ENCODE data around the gene INPP5E.
A peak's percentile ranks its signal among the peaks of the same experiment; 100 is the strongest.
"Not testable (repeated sequence)": the region's sequence is repeated elsewhere in the genome, so short reads cannot be mapped to it uniquely, and the experiment has no call there.

The INPP5E gene

DNA sequence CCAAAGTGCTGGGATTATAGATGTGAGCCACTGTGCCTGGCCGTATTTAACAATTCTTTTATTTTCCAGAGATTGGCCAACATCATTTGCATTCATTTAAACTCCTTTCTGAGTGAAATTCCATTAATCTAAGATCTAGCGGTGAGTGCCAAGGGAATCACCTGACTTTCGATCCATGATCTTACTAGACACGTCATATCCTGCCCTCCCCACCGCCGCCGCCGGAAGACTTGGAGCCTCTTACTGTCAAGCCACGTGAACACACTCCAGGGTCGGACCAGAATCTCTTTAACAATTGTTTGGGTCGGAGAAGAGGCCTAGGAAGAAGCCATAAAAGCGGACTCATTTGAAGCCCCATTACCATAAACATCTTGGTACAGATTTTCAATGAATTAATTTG is 12.9 kb downstream of the INPP5E start:
- DNase-seq (ENCODE audit: low spot score) = no peak

DNA sequence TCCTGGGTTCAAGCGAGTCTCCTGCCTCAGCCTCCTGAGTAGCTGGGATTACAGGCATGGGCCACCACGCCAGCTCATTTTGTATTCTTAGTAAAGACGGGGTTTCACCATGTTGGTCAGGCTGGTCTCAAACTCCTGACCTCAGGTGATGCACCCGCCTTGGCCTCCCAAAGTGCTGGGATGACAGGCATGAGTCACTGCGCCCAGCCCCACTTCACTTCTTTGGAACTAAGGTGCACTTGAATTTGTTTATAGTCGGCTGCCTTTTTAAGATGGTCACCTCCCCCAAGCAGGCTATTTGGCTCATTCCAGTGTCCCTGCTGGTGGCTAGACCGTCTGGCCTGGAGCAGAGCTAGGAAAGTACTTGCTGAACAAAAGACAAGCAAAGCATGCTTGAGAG is 14.3 kb downstream of the INPP5E start:
- DNase-seq (ENCODE audit: low spot score) = not testable (repeated sequence)

DNA sequence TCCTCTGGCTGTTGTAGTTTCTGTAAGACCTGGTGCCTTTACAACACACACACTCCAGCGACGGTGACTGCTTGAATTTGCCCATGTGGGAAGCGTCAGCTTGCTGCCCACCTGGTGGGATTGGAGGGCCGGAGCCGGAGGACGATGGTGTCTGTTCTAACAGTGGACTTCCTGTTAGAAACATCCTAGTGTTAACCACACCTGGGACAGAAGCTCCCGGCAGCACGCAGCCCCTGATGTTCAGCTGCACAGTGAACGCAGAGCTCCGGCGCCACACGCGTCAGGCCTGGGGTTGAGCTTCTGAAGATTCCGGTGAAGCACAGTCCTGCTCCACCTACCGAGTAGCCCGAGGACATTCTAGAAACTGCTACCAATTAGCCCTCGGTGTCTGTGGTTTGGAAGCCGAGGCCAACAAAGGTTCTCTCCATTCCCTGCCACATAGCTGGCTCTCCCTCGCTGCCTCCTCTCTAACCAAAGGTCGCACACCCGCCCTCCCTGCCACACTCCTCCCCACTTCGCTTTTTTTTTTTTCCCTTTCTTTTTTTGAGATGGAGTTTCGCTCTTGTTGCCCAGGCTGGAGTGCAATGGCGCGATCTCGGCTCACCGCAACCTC is 14.8 kb downstream of the INPP5E start:
- DNase-seq (ENCODE audit: low spot score) = no peak

DNA sequence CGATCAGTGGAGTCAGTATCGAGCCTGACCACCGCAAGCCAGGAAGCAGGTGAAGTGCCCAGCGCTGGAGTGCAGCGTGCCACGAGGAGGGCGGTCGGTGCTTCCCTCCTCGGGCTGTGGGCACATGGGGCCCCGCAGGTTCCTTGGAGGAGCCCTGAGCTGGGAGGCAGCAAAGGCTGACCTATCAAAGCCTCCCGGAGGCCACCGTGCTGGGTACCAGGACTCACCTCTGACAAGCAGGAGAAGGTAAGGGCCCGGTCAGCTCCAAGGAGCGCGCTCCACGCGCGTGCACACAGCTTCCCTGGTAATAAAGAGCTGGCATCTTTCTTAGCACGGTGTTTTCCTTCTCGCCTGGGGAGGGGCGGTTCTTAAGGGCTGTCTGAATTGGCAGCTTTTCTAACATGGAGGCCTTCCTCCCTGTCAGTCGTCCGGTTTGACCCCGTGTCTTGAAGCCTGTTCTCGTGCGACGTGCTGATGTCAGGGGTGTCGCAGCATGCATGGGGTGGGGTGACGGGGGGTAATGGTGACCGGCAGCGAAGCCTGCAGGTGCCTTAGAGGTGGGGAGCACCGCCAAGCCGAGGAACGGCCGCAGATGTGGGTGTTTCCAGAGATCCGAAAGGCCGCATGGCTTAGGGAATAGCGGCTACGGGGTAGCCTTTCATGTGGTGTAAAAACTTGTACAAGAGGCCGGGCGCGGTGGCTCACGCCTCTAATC is 16.1 kb downstream of the INPP5E start:
- no peak for DNase-seq (ENCODE audit: low spot score)

DNA sequence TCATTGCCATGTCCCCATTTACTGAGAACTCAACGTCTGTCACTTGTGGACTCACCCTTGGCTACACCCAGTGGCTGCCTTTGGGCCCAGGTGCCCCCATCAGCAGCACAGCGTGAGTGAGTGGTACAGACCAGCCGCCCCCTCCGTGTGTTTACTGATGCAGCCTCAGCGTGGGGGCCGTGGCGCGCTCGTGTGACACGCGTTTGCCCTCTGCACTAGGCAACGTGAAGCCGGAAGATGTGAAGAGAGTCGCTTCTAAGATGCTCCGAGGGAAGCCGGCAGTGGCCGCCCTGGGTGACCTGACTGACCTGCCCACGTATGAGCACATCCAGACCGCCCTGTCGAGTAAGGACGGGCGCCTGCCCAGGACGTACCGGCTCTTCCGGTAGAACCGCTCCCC is 16.8 kb downstream of the INPP5E start:
- DNase-seq (ENCODE audit: low spot score) = no peak

DNA sequence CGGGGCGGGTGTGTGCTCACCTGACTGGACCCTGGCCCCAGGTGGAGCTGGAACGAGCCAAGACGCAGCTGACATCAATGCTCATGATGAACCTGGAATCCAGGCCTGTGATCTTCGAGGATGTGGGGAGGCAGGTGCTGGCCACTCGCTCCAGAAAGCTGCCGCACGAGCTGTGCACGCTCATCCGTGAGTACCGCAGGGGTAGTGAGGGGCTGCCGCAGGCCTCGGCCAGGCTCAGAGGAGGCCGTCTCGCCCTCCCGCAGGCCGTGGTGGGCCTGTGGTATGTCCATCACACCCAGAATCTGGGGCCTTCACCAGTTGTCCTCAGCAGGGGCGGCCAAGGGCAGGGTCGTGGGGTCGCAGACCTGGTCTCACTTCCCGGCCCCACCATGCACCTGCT is 17.9 kb downstream of the INPP5E start:
- no peak for DNase-seq (ENCODE audit: low spot score)

DNA sequence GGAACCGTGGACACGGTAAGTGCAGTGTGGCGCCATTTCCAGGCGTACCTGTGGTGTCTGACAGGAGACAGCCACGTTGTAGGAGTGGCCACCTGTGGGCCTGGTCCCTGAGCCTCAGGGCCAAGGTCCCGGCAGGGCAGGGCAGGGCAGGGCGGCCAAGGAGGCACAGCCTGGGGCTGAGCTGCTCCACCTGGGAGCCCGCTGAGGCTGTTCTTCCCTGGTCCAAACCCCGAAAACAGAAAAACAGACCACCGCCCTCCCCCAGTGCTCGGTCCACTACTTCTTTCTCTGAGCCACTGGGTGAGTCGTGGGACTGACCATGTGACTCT is 20.6 kb downstream of the INPP5E start:
- no peak for DNase-seq (ENCODE audit: low spot score)

DNA sequence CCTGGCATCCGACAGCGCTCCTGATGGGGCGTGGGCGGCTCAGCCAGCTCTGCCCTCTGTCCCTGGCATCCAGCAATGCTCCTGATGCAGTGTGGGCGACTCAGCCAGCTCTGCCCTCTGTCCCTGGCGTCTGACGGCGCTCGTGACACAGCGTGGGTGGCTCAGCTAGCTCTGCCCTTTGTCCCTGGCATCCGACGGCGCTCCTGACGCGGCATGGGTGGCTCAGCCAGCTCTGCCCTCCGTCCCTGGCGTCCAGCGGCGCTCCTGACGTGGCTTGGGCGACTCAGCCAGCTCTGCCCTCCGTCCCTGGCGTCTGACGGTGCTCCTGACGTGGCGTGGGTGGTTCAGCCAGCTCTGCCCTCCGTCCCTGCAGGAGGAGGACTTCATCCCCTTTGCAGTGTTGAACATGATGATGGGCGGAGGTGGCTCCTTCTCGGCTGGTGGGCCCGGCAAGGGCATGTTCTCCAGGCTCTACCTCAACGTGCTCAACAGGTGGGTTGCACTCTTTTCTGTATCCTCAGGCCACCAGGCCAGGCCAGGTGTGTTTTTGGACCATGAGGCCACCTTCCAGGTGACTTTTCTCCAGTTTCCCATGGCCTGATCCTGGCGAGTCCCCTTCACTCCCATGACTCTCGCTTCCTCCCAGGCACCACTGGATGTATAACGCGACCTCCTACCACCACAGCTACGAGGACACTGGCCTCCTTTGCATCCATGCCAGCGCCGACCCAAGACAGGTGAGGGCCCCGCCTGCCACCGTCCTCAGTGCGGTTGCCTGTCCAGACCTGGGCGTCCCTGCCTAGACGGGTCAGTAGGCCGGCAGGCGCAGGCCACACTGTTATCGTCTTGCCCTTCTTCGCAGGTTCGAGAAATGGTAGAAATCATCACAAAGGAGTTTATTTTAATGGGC is 21.2 kb downstream of the INPP5E start:
- no peak for DNase-seq (ENCODE audit: low spot score)

DNA sequence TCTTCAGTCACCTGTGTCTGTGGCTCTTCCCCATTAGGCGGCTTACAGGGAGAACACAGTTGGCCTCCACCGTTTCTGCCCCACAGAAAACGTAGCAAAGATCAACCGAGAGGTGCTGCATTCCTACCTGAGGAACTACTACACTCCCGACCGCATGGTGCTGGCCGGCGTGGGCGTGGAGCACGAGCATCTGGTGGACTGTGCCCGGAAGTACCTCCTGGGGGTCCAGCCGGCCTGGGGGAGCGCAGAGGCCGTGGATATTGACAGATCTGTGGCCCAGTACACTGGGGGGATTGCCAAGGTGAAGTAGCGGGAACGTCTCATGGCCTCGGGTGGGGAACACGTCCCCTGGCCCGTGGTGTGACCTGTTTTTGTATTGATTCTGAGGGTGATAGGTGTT is 22.7 kb downstream of the INPP5E start:
- no peak for DNase-seq (ENCODE audit: low spot score)

DNA sequence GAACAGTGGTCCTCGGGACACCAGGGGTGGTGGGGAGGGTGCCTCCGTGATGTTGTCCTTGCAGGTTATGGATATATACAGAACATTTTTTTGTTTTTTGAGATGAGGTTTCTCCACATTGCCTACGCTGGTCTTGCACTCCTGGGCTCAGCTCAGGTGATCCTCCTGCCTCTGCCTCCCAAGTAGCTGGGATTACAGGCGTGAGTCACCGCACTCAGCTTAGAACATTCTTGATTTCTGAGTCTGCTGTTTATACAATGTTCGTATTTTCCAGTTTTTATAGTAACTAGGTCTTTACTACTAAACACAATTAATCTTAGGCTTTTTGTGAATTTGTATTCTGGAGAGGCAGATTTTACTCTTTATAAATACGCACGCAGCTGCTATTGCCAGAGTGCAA is 23.2 kb downstream of the INPP5E start:
- DNase-seq (ENCODE audit: low spot score) = no peak

DNA sequence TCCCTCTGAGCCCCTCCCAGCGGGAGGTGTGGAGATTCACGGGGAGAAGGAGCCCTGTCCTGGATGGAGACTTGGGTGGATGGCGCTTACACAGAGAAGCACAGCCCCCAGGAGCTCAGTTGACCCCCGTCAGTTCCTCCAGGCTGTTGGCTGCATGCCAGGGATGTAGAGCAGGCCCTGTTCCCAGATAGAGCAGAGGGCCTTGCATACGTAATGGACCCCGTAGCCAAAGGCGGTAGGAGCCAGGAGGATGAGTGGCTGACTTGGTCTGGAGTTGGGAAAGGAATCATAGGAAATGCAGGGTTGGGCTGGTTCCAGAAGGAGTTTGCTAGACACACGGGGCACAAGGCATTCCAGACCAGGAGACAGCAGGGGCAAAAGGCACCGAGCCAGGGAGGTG is 26.7 kb downstream of the INPP5E start:
- DNase-seq (ENCODE audit: low spot score) = no peak

DNA sequence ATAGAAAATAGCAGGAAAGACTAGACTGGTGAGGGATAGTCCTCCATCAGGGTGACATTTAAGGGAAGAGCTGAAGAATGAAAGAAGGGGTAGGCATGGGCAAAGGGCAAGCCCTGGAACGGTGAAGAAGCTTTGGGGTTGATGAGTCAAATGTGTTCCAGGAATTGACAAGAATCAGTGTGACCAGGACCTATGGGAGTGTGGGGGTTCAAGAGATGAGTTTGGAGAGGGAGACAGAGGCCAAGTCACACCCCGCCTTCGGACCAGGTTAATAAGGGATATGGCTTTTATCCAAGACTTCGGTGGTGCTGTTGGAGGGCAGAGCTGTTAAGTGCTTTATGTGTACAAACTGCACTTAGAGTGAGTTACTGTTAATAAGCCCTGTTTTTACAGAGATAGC is 28.3 kb downstream of the INPP5E start:
- DNase-seq (ENCODE audit: low spot score) = no peak

DNA sequence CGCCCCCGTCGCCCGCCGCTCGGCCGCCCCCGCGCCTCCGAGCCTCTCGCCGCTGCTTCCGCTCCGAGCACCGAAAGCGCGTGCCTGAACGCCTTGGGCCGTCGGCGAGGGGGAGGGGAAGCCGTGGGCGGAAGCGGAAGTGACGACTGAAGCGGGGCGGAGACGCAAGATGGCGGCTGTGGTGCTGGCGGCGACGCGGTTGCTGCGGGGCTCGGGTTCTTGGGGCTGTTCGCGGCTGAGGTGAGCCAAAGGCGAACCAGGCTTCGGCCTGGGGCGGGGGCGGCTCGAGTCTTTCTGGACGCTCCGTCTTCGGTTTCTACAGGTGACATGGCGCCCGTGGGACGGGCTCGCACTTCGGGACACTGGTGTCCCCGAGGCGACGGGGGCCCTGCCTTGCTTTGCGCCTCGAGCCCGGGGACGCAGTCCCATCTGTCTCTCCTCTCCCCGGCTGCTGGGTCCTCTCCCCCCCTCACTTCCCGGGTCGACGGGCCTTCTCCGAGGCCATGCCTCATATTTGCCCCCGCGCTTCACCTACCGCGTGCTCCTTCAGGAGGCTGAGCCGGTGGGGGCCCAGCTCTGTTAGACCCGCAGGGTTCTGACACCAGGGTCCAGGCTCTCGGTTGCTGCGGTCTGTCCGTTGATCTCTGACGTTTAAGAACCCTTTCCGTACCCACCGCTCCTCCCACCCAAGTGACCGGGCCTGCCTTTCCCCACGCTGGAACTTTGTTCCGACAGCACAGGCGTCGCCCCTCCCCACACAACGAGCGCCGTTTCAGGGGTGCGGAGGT is 29.0 kb downstream of the INPP5E start, which contains the start of the genes ENTR1 and PMPCA:
ENTR1 (minus strand) TSS at position 115 of the 788 bp plus-strand sequence. CDS start 217 bp downstream, outside the sequence.
PMPCA (plus strand) TSS at position 159 of the 788 bp plus-strand sequence; CDS start at position 170, 11 bp downstream.
- DNase-seq (ENCODE audit: low spot score) = peak; percentile 85

DNA sequence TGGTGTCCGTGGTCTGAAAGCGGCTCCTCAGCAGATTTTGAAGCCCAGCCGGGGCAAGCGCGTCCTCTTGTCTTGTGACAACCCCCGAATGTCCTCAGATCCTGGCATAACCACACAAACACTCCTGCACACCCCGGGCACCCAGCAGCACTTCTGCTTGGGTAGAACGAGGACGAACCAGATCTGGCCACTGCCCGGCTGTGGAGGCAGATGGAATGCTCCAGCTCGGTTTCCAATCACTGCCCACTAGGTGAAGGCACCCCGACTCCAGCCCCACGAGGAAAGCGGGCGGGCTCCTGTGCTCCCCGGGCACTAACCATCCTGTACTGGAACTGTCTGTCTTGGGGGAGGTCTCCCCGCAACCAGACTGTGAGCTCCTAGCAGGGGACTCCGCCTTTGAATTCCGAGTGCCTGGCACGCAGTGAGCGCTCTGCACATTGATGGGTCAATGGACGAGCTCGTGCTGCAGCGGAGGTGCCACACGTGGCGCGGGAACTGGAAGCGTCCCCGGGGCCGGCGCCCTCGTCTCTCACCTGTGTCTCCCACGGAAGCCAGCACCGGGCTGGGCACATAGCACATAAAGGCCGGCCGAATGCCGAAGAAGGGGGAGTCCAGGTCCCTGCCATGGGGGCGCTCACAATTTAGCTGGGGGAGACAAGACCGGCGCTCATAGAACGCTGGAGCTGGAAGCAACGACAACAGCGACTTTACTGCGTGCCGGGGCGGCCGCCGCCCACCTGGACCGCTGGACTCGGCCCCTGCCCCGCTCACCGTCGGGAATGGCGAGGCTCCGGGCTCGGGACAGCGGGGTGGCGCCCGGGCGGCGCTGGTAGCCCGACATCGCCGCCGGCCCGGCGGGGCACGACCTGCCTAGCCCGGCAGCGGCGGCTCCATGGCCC is 29.8 kb downstream of the INPP5E start:
- no peak for DNase-seq (ENCODE audit: low spot score)

DNA sequence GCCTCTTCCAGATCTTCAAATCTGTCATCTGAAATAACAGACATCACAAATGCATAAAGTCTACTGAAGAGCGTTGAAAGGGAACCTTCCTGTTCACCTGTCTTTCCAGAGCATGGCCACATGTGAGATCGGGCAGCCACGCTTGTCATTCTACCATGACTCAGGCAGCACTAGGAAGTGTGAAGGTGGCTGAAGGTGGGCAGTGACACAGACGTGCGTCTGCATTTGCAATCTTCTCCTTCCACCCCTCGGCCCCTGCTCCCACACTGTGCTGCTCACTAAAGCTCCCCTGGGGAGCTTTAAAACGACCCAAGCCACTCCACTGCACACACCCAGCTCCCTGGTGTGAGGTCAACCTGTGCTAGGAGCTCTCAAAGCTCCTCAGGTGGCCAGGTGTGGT is 31.7 kb downstream of the INPP5E start:
- DNase-seq (ENCODE audit: low spot score) = no peak

DNA sequence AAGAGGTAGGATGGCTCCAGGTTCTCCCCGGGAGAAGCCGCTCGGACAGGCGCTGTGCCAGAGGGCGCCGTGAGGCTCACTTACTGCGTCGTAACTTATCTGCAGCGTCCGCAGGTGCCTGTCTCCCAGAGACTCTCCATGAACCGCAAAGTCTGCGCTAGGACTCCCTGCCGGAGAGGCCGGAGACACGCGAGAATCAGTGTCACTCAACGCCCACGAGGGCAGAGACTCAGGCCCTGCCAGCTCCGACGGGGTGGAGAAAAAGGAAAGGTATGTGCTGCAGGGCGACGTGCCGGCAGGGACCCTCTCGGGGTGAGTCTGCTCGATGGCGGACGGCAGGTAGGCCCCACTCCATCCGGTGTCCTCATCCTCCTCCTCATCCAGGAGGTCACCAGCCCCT is 32.6 kb downstream of the INPP5E start:
- DNase-seq (ENCODE audit: low spot score) = not testable (repeated sequence)

DNA sequence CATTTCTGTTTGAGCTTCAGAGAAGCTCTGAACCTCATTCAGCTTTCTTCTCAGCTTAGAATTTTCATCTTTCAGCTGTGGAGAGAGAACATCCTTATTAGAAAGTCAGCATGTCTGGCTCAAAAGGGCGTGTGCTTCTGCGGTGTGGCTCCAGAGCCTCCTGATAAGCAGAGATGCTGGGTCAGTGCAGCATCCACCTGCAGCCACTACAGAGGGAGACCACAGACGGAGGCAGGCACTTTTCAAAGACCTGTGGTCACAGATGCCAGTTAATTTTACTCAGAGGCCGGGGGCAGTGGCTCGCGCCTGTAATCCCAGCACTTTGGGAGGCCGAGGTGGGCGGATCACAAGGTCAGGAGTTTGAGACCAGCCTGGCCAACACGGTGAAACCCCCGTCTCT is 33.7 kb downstream of the INPP5E start:
- not testable (repeated sequence) for DNase-seq (ENCODE audit: low spot score)

DNA sequence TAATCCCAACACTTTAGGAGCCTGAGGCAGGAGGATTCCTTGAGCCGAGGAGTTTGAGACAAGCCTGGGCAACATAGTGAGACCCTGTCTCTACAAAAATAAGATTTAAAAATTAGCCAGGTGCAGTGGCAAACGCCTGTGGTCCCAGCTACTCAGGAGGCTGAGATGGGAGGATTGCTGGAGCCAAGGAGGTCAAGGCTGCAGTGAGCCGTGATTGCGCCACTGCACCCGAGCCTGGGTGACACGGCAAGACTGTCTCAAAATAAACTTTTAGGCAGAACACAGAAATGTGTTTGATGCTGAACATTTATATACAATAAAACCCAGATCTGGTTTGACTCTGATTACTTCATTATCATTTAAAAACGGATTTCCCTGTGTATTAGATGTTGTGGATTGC is 34.2 kb downstream of the INPP5E start:
- DNase-seq (ENCODE audit: low spot score) = no peak

DNA sequence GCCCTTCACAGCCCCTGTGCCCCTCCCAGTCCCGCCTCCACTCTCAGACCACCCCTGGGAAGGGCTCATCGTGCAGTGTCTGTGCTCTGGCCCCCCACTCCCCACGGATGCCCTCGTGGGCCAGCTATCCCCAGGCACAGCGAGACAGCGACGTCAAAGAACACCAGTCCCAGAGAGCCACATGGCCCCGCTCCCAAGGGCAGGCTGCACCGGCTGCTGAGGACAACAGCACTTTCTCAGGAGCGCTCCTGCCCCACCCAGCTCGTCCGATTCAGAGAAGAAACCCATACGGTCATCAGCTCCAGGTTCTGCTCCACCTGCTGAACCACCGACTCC is 34.9 kb downstream of the INPP5E start:
- DNase-seq (ENCODE audit: low spot score) = no peak

DNA sequence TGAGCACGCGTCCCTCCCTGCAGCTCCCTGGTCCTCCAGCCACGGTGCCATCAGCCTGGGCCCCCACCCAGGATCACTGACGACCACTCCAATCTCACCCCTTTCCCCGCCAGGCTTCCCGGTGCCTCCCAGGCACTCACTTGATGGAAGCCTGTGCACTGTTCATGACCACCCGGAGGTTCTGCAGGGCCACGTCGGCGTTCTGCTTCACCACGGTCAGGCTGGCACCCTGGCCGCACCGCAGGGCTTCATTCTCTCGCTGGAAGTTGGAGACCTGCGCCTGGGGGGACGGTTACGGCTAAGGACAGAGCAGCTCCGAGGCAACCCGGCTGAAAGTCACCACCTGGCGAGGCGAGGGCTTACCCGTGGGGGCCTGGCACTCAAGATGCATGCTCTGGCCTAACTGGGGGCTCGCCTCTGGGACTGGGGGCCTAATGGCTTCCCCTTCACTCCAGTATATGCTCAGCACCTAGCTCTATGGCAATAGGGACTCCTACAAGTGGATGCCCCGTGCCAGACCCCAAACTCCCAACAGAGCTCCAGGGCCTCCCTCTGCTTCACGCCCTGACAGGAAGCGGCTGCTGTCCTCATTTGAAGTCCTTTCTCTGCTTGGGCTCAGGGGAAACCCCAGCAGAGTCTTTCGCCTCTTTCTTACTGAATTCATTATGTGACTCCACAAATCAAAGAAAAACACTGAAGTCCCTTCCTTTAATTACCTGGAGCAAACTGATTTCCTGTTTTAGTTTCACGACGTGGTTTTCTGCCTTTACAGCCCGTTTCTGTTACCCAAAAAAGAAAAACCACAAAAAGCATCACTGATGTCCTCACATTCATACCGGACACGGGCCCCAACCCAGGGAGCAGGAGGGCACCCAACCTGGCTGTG is 35.5 kb downstream of the INPP5E start:
- no peak for DNase-seq (ENCODE audit: low spot score)

All from cerebellar cortex (tissue), 1 donor.